Lung (tissue), 12 donors: ENCODE results near the gene NTRK3. TPM values are rescaled to one million over a fixed set of nuclear protein-coding genes. Genes with fewer than 3 reads are reported as not detected.

Experiments used
- ATAC-seq: fragments of 200-7000 bp; cut with Tn5 transposase; one replicate; pipeline ENCODE4 v1.9.1; 2020; ENCODE audit warnings: moderate number of reproducible peaks; ENCODE audit not compliant: insufficient read depth, low FRiP score
- DNase-seq, 3 donors: peaks; one replicate each; pipeline ENCODE4 v3.0.0-alpha.2; 2013 to 2017
- H3K27ac ChIP-seq, 2 donors: one replicate each; pipeline ENCODE4 v1.5.1; 2013; ENCODE audit warnings: mild to moderate bottlenecking in 2 of 2, moderate library complexity in 2 of 2, control low read depth in 1 of 2, inconsistent platforms in 1 of 2, low read depth in 1 of 2, low read length in 1 of 2
- H3K27me3 ChIP-seq, 3 donors: one replicate each; pipeline ENCODE4 v1.5.1; 2013; ENCODE audit warnings: low read length in 2 of 3; ENCODE audit not compliant: control insufficient read depth in 3 of 3, insufficient read depth in 3 of 3
- H3K36me3 ChIP-seq, 4 donors: one replicate each; pipeline ENCODE4 v1.5.1; 2013; ENCODE audit warnings: low read length in 4 of 4, mild to moderate bottlenecking in 1 of 4, moderate library complexity in 1 of 4; ENCODE audit not compliant: control insufficient read depth in 4 of 4, insufficient read depth in 4 of 4
- H3K4me1 ChIP-seq, 5 donors: one replicate each; pipeline ENCODE4 v1.5.1; 2013; ENCODE audit warnings: low read length in 5 of 5, mild to moderate bottlenecking in 2 of 5, moderate library complexity in 1 of 5; ENCODE audit not compliant: control insufficient read depth in 5 of 5, insufficient read depth in 5 of 5
- H3K4me3 ChIP-seq: one replicate; pipeline ENCODE4 v1.5.1; 2013; ENCODE audit warnings: mild to moderate bottlenecking, control low read depth, moderate library complexity
- H3K9ac ChIP-seq, 2 donors: one replicate each; pipeline ENCODE4 v1.5.1; 2013; ENCODE audit warnings: low read length in 2 of 2, control low read depth in 1 of 2; ENCODE audit not compliant: insufficient read depth in 1 of 2
- H3K9me3 ChIP-seq, 4 donors: one replicate each; pipeline ENCODE4 v1.5.1; 2013; ENCODE audit warnings: low read length in 3 of 4, mild to moderate bottlenecking in 1 of 4, moderate library complexity in 1 of 4; ENCODE audit not compliant: control insufficient read depth in 4 of 4, insufficient read depth in 3 of 4
- CTCF ChIP-seq: IDR thresholded peaks from 2 replicates; pipeline ENCODE4 v1.5.1; 2012; ENCODE audit warnings: mild to moderate bottlenecking; ENCODE audit errors: control extremely low read depth, extremely low read depth
- WGBS, 2 donors: extraction: QIAGEN DNeasy Blood & Tissue Kit; methylation state at CpG; one replicate each; pipeline ENCODE4 v1.1.7; 2013; 5-methylcytosine and 5-hydroxymethylcytosine counted together
- polyA plus RNA-seq, 2 donors: library from polyadenylated mRNA; stranded (reverse); fragments of 200-250 nt; gene quantifications; one replicate each; pipeline ENCODE4 v1.2.1, GENCODE V29; 2013
- total RNA-seq, 2 donors: library from RNA; depleted of rRNA in 1 of 2; stranded (reverse); fragments of >200 nt in 1 of 2; gene quantifications; one replicate each; pipeline ENCODE4 v1.2.1, GENCODE V29; 2014 to 2021
- donor health status: control.
- donor health status: control.
- donor health status: Bipolar disorder and iron deficiency.
- donor health status: healthy.
- donor health status: DM: yes; HTN: yes; CAD: no.

Gene NTRK3
- total and polyA plus RNA-seq, 4 donors = 0.44 to 11.0 (median 4.2) TPM

GRCh38 chr15:87959080-87959479 is 297.5 kb downstream of the NTRK3 start:
- ATAC-seq = no peak

GRCh38 chr15:87955284-87955909 is 301.1 kb downstream of the NTRK3 start:
- DNase-seq (no peak), ATAC-seq (no peak)
- Histone ChIP-seq H3K27ac (no peak overlapping the region), H3K4me3 (no peak overlapping the region), H3K36me3 (no peaks in the 10 kb centered on the region), H3K27me3 (no peaks in the 10 kb centered on the region), H3K9me3 (no peaks in the 10 kb centered on the region), H3K9ac (no peak overlapping the region), H3K4me1 (peaks cover 0 to 16% (median 0%) of the 10 kb centered on the region in 5 donors)
- TF ChIP-seq CTCF = no peak
- WGBS, 2 donors = 71 to 86% methylated on average over 10 of the region's 10 CpGs

More at GRCh38 chr15:87959080-87959479, 297.5 kb downstream of the NTRK3 start:
- TF ChIP-seq CTCF = no peak
- Histone ChIP-seq H3K27me3 (no peaks in the 10 kb centered on the region), H3K9me3 (no peaks in the 10 kb centered on the region), H3K27ac (no peak overlapping the region), H3K9ac (no peak overlapping the region), H3K4me1 (peaks cover 0 to 25% (median 6%) of the 10 kb centered on the region in 5 donors), H3K36me3 (no peaks in the 10 kb centered on the region), H3K4me3 (no peak overlapping the region)
- 85 to 89% methylated on average over 11 of the region's 11 CpGs for WGBS, 2 donors
- DNase-seq = no peak

GRCh38 chr15:87954793-87955192 is 301.7 kb downstream of the NTRK3 start:
- Histone ChIP-seq H3K36me3 (no peaks in the 10 kb centered on the region), H3K27me3 (no peaks in the 10 kb centered on the region), H3K4me3 (no peak overlapping the region), H3K27ac (no peak overlapping the region), H3K4me1 (peaks cover 0 to 19% (median under 1%) of the 10 kb centered on the region in 5 donors), H3K9me3 (no peaks in the 10 kb centered on the region), H3K9ac (no peak overlapping the region)
- 67 to 68% methylated on average over 2 of the region's 2 CpGs for WGBS, 2 donors
- ATAC-seq = no peak
- peak in 1 of 3 donors; percentile 36 for DNase-seq
- TF ChIP-seq CTCF = no peak
